ENCODE data around the gene MYADM. TPM values are rescaled to one million over a fixed set of nuclear protein-coding genes. Genes with fewer than 3 reads are reported as not detected.

Gene MYADM
- total and polyA plus RNA-seq, 4 donors = 2.6 to 28.0 (median 6.6) TPM

DNA sequence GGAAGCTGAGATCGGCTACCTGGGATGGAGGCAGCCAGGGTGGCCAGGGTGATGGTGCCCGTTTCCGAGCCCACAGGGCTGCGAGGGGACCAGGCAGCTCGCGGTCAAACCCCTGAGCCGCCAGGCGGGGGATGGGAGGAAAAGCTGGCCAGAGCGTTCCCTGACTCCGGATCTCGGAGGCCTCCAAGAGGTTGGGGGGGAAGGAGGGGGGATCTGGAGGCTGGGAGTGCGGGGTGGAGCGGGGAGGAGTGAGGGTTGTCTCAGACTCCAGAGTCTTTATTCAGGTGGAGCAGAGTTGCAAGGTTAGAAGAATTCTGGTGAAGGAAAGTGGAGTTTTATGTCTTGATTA is 42.5 kb downstream of the MYADM start:
- Histone ChIP-seq H3K4me3 (ENCODE audit: low read depth in 1 of 3, low read length in 3 of 3) (no peak overlapping the region), H3K27me3 (ENCODE audit: control insufficient read depth in 4 of 4, insufficient read depth in 4 of 4, low read length in 3 of 4) (peaks cover 6 to 21% (median 9%) of the 10 kb centered on the region in 4 donors), H3K9ac (ENCODE audit: low read depth in 1 of 2, low read length in 2 of 2) (no peak overlapping the region), H3K4me1 (ENCODE audit: control insufficient read depth in 4 of 4, insufficient read depth in 4 of 4, low read length in 3 of 4) (no peaks in the 10 kb centered on the region), H3K27ac (ENCODE audit: low read depth in 1 of 2, low read length in 2 of 2) (no peak overlapping the region), H3K36me3 (ENCODE audit: control insufficient read depth in 4 of 4, insufficient read depth in 3 of 4, low read depth in 1 of 4, low read length in 3 of 4) (no peaks in the 10 kb centered on the region), H3K9me3 (ENCODE audit: control insufficient read depth in 4 of 4, low read length in 3 of 4) (no peaks in the 10 kb centered on the region)
- no peak for DNase-seq (ENCODE audit: low spot score)
- WGBS = 3% methylated on average over 13 of the region's 13 CpGs
- TF ChIP-seq RXRA (IDR thresholded peaks at IDR 0.05) = no peak
- no peak for TF ChIP-seq HNF4A (conservative IDR thresholded peaks at IDR 0.05)
- TF ChIP-seq, protein P1, sequence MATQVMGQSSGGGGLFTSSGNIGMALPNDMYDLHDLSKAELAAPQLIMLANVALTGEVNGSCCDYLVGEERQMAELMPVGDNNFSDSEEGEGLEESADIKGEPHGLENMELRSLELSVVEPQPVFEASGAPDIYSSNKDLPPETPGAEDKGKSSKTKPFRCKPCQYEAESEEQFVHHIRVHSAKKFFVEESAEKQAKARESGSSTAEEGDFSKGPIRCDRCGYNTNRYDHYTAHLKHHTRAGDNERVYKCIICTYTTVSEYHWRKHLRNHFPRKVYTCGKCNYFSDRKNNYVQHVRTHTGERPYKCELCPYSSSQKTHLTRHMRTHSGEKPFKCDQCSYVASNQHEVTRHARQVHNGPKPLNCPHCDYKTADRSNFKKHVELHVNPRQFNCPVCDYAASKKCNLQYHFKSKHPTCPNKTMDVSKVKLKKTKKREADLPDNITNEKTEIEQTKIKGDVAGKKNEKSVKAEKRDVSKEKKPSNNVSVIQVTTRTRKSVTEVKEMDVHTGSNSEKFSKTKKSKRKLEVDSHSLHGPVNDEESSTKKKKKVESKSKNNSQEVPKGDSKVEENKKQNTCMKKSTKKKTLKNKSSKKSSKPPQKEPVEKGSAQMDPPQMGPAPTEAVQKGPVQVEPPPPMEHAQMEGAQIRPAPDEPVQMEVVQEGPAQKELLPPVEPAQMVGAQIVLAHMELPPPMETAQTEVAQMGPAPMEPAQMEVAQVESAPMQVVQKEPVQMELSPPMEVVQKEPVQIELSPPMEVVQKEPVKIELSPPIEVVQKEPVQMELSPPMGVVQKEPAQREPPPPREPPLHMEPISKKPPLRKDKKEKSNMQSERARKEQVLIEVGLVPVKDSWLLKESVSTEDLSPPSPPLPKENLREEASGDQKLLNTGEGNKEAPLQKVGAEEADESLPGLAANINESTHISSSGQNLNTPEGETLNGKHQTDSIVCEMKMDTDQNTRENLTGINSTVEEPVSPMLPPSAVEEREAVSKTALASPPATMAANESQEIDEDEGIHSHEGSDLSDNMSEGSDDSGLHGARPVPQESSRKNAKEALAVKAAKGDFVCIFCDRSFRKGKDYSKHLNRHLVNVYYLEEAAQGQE (IDR thresholded peaks at IDR 0.05) = no peak
- no peak for TF ChIP-seq RAD21 (IDR thresholded peaks at IDR 0.05)

DNA sequence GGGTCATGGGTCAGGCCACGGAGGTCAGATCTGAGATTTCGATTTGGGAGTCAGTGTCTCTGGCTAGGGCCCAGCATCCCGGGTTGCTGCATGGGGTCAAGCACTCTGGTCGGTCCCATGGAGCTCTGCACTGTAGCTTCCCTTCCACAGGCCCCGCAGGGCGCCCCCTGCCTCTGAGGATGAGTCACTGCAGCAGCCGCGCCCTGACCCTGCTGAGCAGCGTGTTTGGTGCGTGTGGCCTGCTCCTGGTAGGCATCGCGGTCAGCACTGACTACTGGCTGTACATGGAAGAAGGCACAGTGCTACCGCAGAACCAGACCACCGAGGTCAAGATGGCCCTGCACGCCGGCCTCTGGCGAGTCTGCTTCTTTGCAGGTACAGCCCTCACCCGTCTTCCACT is 45.0 kb downstream of the MYADM start:
- no peak for TF ChIP-seq SP1 (IDR thresholded peaks at IDR 0.05)
- no peak for TF ChIP-seq NR2F2 (IDR thresholded peaks at IDR 0.05)
- no peak for TF ChIP-seq HNF4A (conservative IDR thresholded peaks at IDR 0.05)
- no peak for TF ChIP-seq YY1 (IDR thresholded peaks at IDR 0.05)
- TF ChIP-seq FOXA1 (IDR thresholded peaks at IDR 0.05) = no peak
- TF ChIP-seq, protein P2, sequence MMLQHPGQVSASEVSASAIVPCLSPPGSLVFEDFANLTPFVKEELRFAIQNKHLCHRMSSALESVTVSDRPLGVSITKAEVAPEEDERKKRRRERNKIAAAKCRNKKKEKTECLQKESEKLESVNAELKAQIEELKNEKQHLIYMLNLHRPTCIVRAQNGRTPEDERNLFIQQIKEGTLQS (IDR thresholded peaks at IDR 0.05) = no peak
- no peak for TF ChIP-seq RAD21 (IDR thresholded peaks at IDR 0.05)
- TF ChIP-seq TAF1 (conservative IDR thresholded peaks at IDR 0.05) = no peak
- TF ChIP-seq, protein P3, sequence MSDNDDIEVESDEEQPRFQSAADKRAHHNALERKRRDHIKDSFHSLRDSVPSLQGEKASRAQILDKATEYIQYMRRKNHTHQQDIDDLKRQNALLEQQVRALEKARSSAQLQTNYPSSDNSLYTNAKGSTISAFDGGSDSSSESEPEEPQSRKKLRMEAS (IDR thresholded peaks at IDR 0.05) = no peak
- TF ChIP-seq FOXA2 (IDR thresholded peaks at IDR 0.05) = no peak
- TF ChIP-seq JUND (IDR thresholded peaks at IDR 0.05) = no peak
- TF ChIP-seq HNF4G (IDR thresholded peaks at IDR 0.05) = no peak
- TF ChIP-seq, protein P4, sequence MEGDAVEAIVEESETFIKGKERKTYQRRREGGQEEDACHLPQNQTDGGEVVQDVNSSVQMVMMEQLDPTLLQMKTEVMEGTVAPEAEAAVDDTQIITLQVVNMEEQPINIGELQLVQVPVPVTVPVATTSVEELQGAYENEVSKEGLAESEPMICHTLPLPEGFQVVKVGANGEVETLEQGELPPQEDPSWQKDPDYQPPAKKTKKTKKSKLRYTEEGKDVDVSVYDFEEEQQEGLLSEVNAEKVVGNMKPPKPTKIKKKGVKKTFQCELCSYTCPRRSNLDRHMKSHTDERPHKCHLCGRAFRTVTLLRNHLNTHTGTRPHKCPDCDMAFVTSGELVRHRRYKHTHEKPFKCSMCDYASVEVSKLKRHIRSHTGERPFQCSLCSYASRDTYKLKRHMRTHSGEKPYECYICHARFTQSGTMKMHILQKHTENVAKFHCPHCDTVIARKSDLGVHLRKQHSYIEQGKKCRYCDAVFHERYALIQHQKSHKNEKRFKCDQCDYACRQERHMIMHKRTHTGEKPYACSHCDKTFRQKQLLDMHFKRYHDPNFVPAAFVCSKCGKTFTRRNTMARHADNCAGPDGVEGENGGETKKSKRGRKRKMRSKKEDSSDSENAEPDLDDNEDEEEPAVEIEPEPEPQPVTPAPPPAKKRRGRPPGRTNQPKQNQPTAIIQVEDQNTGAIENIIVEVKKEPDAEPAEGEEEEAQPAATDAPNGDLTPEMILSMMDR (IDR thresholded peaks at IDR 0.05; ENCODE audit: low read depth, low read length, missing input control) = no peak
- Histone ChIP-seq H3K9ac (ENCODE audit: low read depth in 1 of 2, low read length in 2 of 2) (no peak overlapping the region), H3K27me3 (ENCODE audit: control insufficient read depth in 4 of 4, insufficient read depth in 4 of 4, low read length in 3 of 4) (peaks cover 3 to 12% (median 5%) of the 10 kb centered on the region in 4 donors), H3K36me3 (ENCODE audit: control insufficient read depth in 4 of 4, insufficient read depth in 3 of 4, low read depth in 1 of 4, low read length in 3 of 4) (no peaks in the 10 kb centered on the region), H3K4me3 (ENCODE audit: low read depth in 1 of 3, low read length in 3 of 3) (no peak overlapping the region), H3K27ac (ENCODE audit: low read depth in 1 of 2, low read length in 2 of 2) (no peak overlapping the region), H3K9me3 (ENCODE audit: control insufficient read depth in 4 of 4, low read length in 3 of 4) (no peaks in the 10 kb centered on the region), H3K4me1 (ENCODE audit: control insufficient read depth in 4 of 4, insufficient read depth in 4 of 4, low read length in 3 of 4) (no peaks in the 10 kb centered on the region)
- DNase-seq (ENCODE audit: low spot score) = no peak
- 63% methylated on average over 18 of the region's 18 CpGs for WGBS
